DOHH2 (cell line): Measurements from ENCODE around the gene ZBTB3.

Experiments
- H3F3A ChIP-seq: fragments of 200-600 bp; sonication (generic), shearing (Covaris generic); 2 replicates; pipeline ENCODE4 v1.6.0; 2016; ENCODE audit warnings: antibody characterized with exemption, mild to moderate bottlenecking; ENCODE audit not compliant: control insufficient read depth, insufficient read depth
- H3K27ac ChIP-seq: fragments of 200-600 bp; sonication (generic); 2 replicates; pipeline ENCODE4 v1.5.1; 2014; ENCODE audit warnings: low read depth, mild to moderate bottlenecking, low read length, moderate library complexity
- H3K27me3 ChIP-seq: fragments of 200-600 bp; sonication (generic); 2 replicates; pipeline ENCODE4 v1.6.1; 2014; ENCODE audit warnings: mild to moderate bottlenecking, low read length, mixed read lengths; ENCODE audit not compliant: control insufficient read depth
- H3K36me3 ChIP-seq: fragments of 200-600 bp; sonication (generic); 2 replicates; pipeline ENCODE4 v1.6.1; 2014; ENCODE audit warnings: mild to moderate bottlenecking, low read length, moderate library complexity, mixed read lengths; ENCODE audit not compliant: control insufficient read depth
- H3K4me1 ChIP-seq: fragments of 200-600 bp; sonication (generic); 2 replicates; pipeline ENCODE4 v1.6.1; 2014; ENCODE audit warnings: mild to moderate bottlenecking, low read length, mixed read lengths; ENCODE audit not compliant: control insufficient read depth
- H3K4me2 ChIP-seq: fragments of 200-600 bp; sonication (generic); 2 replicates; pipeline ENCODE4 v1.6.0; 2014; ENCODE audit warnings: mild to moderate bottlenecking, low read length, moderate library complexity
- H3K4me3 ChIP-seq: fragments of 200-600 bp; sonication (generic); 2 replicates; pipeline ENCODE4 v1.5.1; 2014; ENCODE audit warnings: mild to moderate bottlenecking, low read length, mixed read lengths
- H3K79me2 ChIP-seq: fragments of 200-600 bp; sonication (generic); 2 replicates; pipeline ENCODE4 v1.6.1; 2014; ENCODE audit warnings: mild to moderate bottlenecking, low read length, mixed read lengths; ENCODE audit not compliant: control insufficient read depth
- H3K9me2 ChIP-seq: fragments of 200-600 bp; sonication (generic); replicated peaks from 2 replicates; pipeline ENCODE4 v1.6.1; 2014; ENCODE audit warnings: mild to moderate bottlenecking, low read length, mixed read lengths; ENCODE audit not compliant: control insufficient read depth
- H3K9me3 ChIP-seq: fragments of 200-600 bp; sonication (generic); 2 replicates; pipeline ENCODE4 v1.6.1; 2014; ENCODE audit warnings: antibody characterized with exemption, low read length, mixed read lengths; ENCODE audit not compliant: control insufficient read depth, insufficient read depth
- H4K20me1 ChIP-seq: fragments of 200-600 bp; sonication (generic); 2 replicates; pipeline ENCODE4 v1.6.0; 2014; ENCODE audit warnings: low read depth, mild to moderate bottlenecking, antibody characterized with exemption, low read length, moderate library complexity; ENCODE audit not compliant: control insufficient read depth, insufficient read depth
- CTCF ChIP-seq: fragments of 200-600 bp; sonication (generic); IDR thresholded peaks from one replicate; pipeline ENCODE4 v1.5.1; 2014; ENCODE audit warnings: antibody characterized with exemption, mild to moderate bottlenecking, low read depth, low read length; ENCODE audit not compliant: poor library complexity, severe bottlenecking
- EZH2phosphoT487 ChIP-seq: fragments of 200-600 bp; sonication (generic); IDR thresholded peaks from 2 replicates; pipeline ENCODE4 v1.6.1; 2017; ENCODE audit warnings: borderline replicate concordance, mild to moderate bottlenecking, antibody characterized with exemption, low read length, moderate library complexity, mixed read lengths

ZBTB3 gene

GRCh38 chr11:62796281-62796680, 42.3 kb upstream of the ZBTB3 start:
- Histone ChIP-seq H3K27ac (no peak overlapping the region), H3K27me3 (no peaks in the 10 kb centered on the region), H3K9me3 (no peaks in the 10 kb centered on the region), H3K9me2 (no peaks in the 10 kb centered on the region), H3K36me3 (peaks cover 89% of the 10 kb centered on the region), H3K4me1 (peaks cover 9% of the 10 kb centered on the region), H3F3A (peaks cover 12% of the 10 kb centered on the region), H4K20me1 (no peaks in the 10 kb centered on the region), H3K4me3 (no peak overlapping the region), H3K79me2 (peaks cover 13% of the 10 kb centered on the region), H3K4me2 (no peak overlapping the region)
- no peak for TF ChIP-seq CTCF

- peaks cover 91% of the 10 kb centered on the region for H3K36me3 ChIP-seq
- H3K9me3 ChIP-seq = no peaks in the 10 kb centered on the region
- no peak overlapping the region for H3K4me3 ChIP-seq
- no peaks in the 10 kb centered on the region for H3K9me2 ChIP-seq
- H3K79me2 ChIP-seq = peaks cover 33% of the 10 kb centered on the region
- H3K27ac ChIP-seq = no peak overlapping the region
- no peaks in the 10 kb centered on the region for H3K27me3 ChIP-seq
- H3F3A ChIP-seq = peaks cover 12% of the 10 kb centered on the region
- TF ChIP-seq EZH2phosphoT487 (no peak), CTCF (no peak)
- H4K20me1 ChIP-seq = no peaks in the 10 kb centered on the region; the same call in 1 of the 2 replicates
- H3K4me2 ChIP-seq = no peak overlapping the region
- H3K4me1 ChIP-seq = peaks cover 27% of the 10 kb centered on the region
Measured at GRCh38 chr11:62794201-62794775, 40.3 kb upstream of the ZBTB3 start.

- Histone ChIP-seq H3K4me3 (peak overlapping the region; percentile 99), H3K9me2 (no peaks in the 10 kb centered on the region), H3K9me3 (no peaks in the 10 kb centered on the region), H3F3A (peaks cover 18% of the 10 kb centered on the region), H4K20me1 (no peaks in the 10 kb centered on the region; the same call in 1 of the 2 replicates), H3K27me3 (no peaks in the 10 kb centered on the region), H3K4me2 (peak overlapping the region; percentile 59), H3K36me3 (peaks cover 87% of the 10 kb centered on the region), H3K27ac (peak overlapping the region; percentile 67), H3K79me2 (peaks cover 54% of the 10 kb centered on the region), H3K4me1 (peaks cover 36% of the 10 kb centered on the region)
- TF ChIP-seq EZH2phosphoT487 = no peak
- no peak for TF ChIP-seq CTCF
Measured at GRCh38 chr11:62792202-62792575, 38.2 kb upstream of the ZBTB3 start.
